Omental fat pad (tissue), 4 donors: ENCODE data around the gene PRDM16. TPM values are rescaled to one million over a fixed set of nuclear protein-coding genes. Genes with fewer than 3 reads are reported as not detected.

Source experiments
- ATAC-seq: fragments of 150-250 bp; one replicate; pipeline ENCODE4 v1.9.1; 2016; ENCODE audit warnings: mild to moderate bottlenecking, moderate library complexity; ENCODE audit not compliant: low FRiP score
- DNase-seq: peaks from one replicate; pipeline ENCODE4 v3.0.0-alpha.2; 2019; ENCODE audit warnings: low spot score
- CTCF ChIP-seq, 3 donors: fragments of 450-650 bp; IDR thresholded peaks; one replicate each; pipeline ENCODE4 v1.5.1; 2016 to 2017; ENCODE audit warnings: antibody characterized with exemption in 3 of 3, mild to moderate bottlenecking in 3 of 3, moderate library complexity in 2 of 3
- total RNA-seq, 4 donors: library from RNA; depleted of rRNA; stranded (reverse); fragments of >200 nt; gene quantifications; one replicate each; pipeline ENCODE4 v1.1.0, GENCODE V29; 2016

Gene PRDM16
- total RNA-seq, 4 donors from 2014 or later: 0.19 to 3.8 (median 1.8) TPM

GRCh38 chr1:3330771-3331245 is 261.8 kb downstream of the PRDM16 start:
- ATAC-seq (no peak), DNase-seq (no peak)
- TF ChIP-seq CTCF (IDR thresholded peaks at IDR 0.05): no peak

GRCh38 chr1:3331564-3331963 is 262.6 kb downstream of the PRDM16 start:
- TF ChIP-seq CTCF (IDR thresholded peaks at IDR 0.05): no peak
- ATAC-seq: no peak
- DNase-seq: no peak

- no peak for DNase-seq
- TF ChIP-seq CTCF (IDR thresholded peaks at IDR 0.05): no peak
- no peak for ATAC-seq
These were observed 263.0 kb downstream of the PRDM16 start for GRCh38 chr1:3332043-3332442.

- DNase-seq: no peak
- TF ChIP-seq CTCF (IDR thresholded peaks at IDR 0.05): no peak
- no peak for ATAC-seq
These were observed 263.7 kb downstream of the PRDM16 start for GRCh38 chr1:3332662-3333061.

- DNase-seq: no peak
- no peak for ATAC-seq
- TF ChIP-seq CTCF (IDR thresholded peaks at IDR 0.05): no peak
These were observed 264.9 kb downstream of the PRDM16 start for GRCh38 chr1:3333903-3334302.

GRCh38 chr1:3334366-3334765 is 265.4 kb downstream of the PRDM16 start:
- no peak for TF ChIP-seq CTCF (IDR thresholded peaks at IDR 0.05)
- no peak for ATAC-seq
- DNase-seq: no peak

- no peak for ATAC-seq
- no peak for DNase-seq
- no peak for TF ChIP-seq CTCF (IDR thresholded peaks at IDR 0.05)
These were observed 267.0 kb downstream of the PRDM16 start for GRCh38 chr1:3335754-3336640.
